Activated T-cell treated with anti-CD3 and anti-CD28 coated beads for 1 hour (primary cell): Measurements from ENCODE around the gene HGD.

Experiments used
- DNase-seq: peaks from one replicate; pipeline ENCODE4 v3.0.0-alpha.2; 2020; ENCODE audit warnings: low read depth

The HGD gene

GRCh38 chr3:120682095-120682681 is at the start of gene HGD:
TSS of gene HGD (minus strand) at chr3:120682239. CDS start at chr3:120682111, 128 bp downstream.
- no peak for DNase-seq

- no peak for DNase-seq
Measured at GRCh38 chr3:120730576-120731542, 48.8 kb upstream of the HGD start.

- DNase-seq = no peak
Measured at GRCh38 chr3:120726791-120727190, 44.8 kb upstream of the HGD start.

- DNase-seq = peak; percentile 66
Measured at GRCh38 chr3:120719167-120719834, 37.3 kb upstream of the HGD start.

GRCh38 chr3:120713262-120713661 is 31.2 kb upstream of the HGD start:
- DNase-seq = no peak

- no peak for DNase-seq
Measured at GRCh38 chr3:120710369-120710768, 28.3 kb upstream of the HGD start.

GRCh38 chr3:120708408-120708807 is 26.4 kb upstream of the HGD start:
- DNase-seq = no peak

GRCh38 chr3:120706950-120707349 is 24.9 kb upstream of the HGD start:
- no peak for DNase-seq

GRCh38 chr3:120705884-120706582 is 24.0 kb upstream of the HGD start:
- no peak for DNase-seq

GRCh38 chr3:120699333-120699732 is 17.3 kb upstream of the HGD start:
- no peak for DNase-seq

GRCh38 chr3:120693439-120694171 is 11.6 kb upstream of the HGD start:
- no peak for DNase-seq

GRCh38 chr3:120689395-120689794 is 7.4 kb upstream of the HGD start:
- DNase-seq = no peak

- DNase-seq = no peak
Measured at GRCh38 chr3:120688121-120688520, 6.1 kb upstream of the HGD start.

GRCh38 chr3:120685411-120685810 is 3.4 kb upstream of the HGD start:
- DNase-seq = no peak

- DNase-seq = no peak
Measured at GRCh38 chr3:120684896-120685295, 2.9 kb upstream of the HGD start.

GRCh38 chr3:120683671-120684301 is 1.7 kb upstream of the HGD start:
- DNase-seq = no peak

- DNase-seq = no peak
Measured at GRCh38 chr3:120683213-120683612, 1.2 kb upstream of the HGD start.

GRCh38 chr3:120681506-120682038 is 467 bp downstream of the HGD start:
- no peak for DNase-seq

- no peak for DNase-seq
Measured at GRCh38 chr3:120681018-120681417, 1.0 kb downstream of the HGD start.

- DNase-seq = no peak
Measured at GRCh38 chr3:120680193-120680894, 1.7 kb downstream of the HGD start.
